SW480 (cell line): ENCODE results near the gene CSNK2A1.
"Not testable (repeated sequence)": the region's sequence is repeated elsewhere in the genome, so short reads cannot be mapped to it uniquely, and the experiment has no call there.

Experiments
- DNase-seq: peaks from one replicate; pipeline ENCODE4 v3.0.0-alpha.2; 2016; ENCODE audit warnings: low spot score

The CSNK2A1 gene

DNA sequence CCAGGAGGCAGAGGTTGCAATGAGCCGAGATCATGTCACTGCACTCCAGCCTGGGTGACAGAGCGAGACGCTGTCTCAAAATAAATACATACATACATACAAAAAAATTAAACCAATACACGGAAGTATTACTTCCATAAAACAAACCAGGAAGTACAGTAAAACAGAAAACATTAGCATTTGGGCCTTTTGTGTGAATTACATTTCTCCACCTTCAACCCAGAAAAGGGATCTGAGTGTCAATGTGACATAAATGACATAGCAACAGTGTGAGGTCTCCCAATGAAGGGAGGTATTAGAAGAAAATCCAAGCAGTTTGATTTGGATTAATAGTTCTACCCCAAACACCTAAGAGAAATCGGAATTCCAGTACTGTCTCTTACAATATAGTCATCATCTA lies 10.1 kb downstream of the CSNK2A1 start:
- no peak for DNase-seq

DNA sequence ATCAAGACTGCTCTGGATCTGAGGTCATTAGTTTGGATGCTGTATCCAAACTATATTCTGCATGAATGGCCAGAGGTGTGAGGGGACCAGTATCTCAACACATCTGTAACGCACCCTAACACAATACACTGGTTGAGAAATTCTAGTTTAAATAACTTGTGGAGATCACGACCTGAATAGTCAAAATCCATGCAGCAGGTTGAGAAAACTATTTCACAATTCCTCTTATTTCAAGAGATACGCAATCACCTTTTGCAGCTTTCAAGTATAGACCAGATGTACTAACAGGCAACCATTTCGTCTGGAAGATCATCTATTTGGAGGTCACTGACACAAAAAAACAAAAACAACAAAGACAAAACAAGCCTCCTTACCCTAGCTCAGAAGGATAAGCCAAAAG lies 11.1 kb downstream of the CSNK2A1 start:
- no peak for DNase-seq

DNA sequence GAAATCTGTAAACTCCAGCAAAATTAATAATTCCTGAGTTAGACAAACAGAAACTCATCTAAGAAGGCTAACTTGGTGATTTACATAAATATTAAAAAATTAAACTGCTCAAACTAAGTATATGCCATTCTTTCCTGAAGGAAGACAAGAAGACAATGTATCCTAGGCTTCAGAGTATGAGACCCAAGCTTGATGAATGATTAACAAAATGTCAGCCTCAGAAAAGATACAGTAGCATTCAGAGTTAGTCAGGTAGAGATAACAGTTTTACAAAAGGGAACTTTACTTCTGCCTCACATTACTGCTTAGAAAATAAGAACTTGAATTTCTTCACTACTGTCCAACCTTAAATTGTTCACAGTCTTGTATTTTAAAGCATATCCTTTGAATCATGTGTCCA lies 12.0 kb downstream of the CSNK2A1 start:
- no peak for DNase-seq

DNA sequence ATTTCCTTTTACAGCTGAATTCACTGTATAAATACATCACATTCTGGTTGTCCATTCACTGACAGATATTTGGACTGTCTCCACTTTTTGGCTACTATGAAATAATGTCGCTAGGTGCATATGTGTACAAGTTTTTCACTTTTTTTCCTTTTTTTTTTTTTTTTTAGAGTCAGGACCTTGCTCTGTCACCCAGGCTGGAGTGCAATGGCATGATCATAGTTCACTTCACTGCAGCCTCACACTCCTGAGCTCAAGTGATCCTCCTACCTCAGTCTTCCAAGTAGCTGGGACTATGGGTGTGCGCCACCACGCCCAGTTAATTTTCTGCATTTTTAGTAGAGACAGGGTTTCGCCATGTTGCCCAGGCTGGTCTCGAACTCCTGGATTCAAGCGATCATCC lies 13.3 kb downstream of the CSNK2A1 start:
- DNase-seq = no peak

DNA sequence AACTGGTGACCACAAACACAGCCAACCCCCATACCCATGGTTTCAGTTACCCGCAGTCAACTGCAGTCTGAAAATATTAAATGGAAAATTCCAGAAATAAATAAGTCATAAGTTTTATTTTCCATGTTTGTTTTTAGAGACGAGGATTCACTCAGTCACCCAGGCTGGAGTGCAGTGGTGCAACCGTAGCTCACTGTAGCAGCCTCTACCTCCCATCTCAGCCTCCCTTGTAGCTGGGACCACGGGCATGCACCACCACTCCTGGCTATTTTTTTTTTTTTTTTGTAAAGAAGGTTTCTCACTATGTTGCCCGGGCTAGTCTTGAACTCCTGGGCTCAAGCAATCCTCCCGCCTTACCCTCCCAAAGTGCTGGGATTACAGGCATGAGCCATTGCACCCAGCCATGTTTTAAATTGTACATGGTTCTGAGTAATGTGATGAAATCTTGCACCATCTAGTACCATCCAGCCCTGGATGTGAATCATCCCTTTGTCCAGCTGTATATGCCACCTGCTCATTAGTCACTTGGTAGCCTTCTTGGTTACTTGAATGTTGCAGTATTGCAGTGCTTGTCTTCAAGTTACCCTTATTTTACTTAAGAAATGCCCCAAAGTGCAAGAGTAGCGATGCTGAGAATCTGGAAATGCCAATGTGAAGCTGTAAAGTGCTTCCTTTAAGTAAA lies 14.5 kb downstream of the CSNK2A1 start:
- DNase-seq = peak; percentile 80

DNA sequence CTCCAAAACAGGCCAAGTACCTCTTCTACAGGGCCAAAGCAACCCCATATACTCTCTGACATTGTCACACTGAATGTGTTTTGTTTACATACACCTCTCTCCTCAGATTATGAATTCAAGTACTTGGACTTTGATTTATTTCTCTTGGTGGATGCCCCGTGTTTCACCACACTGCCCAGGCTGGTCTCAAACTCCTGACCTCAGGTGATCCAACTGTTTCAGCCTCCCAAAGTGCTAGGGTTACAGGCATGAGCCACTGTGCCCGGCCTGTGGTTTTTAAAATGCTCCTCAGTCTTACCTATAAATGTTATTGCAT lies 16.1 kb downstream of the CSNK2A1 start:
- no peak for DNase-seq

DNA sequence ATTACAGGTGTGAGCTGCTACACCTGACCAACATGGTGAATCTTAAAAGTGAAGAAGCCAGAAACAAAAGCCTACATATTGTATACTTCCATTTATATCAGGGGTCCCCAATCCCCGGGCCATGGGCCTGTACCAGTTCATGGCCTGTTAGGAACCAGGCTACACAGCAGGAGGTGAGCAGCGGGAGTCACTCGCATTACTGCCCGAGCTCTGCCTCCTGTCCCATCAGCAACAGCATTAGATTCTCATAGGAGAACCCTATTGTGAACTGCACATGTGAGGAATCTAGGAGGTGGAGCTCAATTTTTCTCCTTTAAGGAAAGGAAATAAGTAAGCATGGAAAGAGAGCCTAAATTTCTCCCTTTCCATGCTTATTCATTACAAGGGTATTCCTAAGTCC lies 21.7 kb downstream of the CSNK2A1 start:
- no peak for DNase-seq

DNA sequence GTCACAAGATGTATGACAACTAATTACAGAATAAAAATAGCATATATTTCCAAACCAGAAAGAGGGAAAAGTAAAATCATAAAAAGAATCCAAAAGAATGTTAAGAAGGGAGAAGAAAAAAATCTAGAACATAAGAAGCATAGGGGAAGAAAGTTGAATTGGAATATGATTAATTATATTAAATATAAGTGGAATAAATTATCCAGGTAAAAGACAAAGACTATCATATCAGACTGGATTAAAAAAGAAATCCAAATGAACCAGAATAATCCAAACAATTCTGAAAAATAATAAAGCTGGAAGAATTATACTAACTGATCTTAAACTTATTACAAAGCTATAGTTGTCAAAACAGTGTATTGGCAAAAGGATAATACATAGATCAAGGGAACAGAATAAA lies 23.6 kb downstream of the CSNK2A1 start:
- no peak for DNase-seq

DNA sequence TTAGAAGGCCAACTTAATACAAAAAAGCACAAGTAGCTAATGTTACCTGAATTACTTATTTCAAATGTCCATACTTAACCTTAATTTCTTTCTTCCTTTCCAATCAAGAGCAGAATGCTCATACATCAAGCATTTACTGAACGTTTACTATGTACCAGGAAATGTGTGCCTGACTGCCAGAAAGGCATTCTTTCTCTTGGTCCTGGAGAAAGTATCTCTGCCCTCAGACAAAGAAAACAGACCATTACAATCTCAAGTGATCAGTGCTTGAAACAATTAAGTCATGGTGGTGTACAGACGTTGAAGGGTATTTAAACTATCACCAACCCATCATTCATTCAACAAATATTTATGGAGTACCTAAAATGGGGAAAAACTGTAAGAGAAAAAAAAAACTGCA lies 26.4 kb downstream of the CSNK2A1 start:
- no peak for DNase-seq

DNA sequence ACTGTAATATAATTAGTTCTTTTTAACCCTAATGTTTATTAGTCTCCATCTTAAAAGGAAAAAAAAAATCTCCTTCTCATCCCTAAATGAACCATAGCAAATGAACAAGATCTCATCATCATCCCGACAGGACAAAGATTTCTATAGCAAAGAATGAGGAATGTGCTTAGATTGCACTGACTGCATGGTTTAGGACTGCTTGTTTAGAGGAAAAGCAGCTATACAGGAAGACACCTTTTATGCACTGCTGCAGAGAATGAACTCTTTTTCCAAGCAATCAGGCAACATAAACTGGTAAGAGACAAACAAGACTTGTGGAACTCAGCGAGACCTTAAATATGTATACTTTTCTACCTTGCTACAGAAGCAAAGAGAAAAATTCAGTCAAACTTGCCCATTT lies 26.8 kb downstream of the CSNK2A1 start:
- DNase-seq = no peak

DNA sequence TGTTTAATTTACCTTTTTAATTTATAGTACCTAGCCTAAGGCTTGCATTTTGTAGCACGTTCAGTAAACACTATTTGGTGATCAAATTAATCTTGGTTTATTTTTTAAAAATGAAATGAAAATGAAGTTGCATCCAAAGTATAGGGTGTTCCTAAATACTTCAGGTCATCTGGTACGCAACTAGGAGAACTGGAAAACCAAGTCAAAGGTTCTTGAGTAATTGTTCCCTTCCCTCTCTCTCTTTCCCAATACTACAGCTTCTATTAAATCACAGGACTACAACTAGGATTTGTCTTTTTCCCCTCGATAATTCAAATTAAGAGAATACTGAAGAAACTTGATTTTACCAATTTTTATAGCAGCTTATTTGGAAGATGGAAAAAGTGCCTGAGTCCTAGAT lies 27.9 kb downstream of the CSNK2A1 start:
- DNase-seq = no peak

DNA sequence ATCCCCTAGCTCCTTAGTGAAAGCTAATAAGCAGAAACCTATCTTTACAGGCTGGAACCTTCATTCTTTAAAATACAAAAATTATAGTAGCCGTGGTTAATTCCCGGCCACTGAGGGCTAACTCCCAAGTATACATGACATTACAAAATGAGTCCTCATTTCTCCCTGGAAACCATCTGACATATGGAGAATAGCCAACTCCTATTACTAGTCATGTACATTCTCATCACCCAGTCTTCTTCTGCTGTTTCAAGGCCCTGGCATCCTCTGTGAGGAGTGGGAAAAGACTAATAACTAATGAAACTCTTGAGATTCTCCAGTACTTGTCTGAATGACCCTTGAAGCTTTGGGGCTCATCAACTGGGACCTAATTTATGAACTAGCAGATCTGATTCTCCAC lies 30.2 kb downstream of the CSNK2A1 start:
- DNase-seq = no peak

DNA sequence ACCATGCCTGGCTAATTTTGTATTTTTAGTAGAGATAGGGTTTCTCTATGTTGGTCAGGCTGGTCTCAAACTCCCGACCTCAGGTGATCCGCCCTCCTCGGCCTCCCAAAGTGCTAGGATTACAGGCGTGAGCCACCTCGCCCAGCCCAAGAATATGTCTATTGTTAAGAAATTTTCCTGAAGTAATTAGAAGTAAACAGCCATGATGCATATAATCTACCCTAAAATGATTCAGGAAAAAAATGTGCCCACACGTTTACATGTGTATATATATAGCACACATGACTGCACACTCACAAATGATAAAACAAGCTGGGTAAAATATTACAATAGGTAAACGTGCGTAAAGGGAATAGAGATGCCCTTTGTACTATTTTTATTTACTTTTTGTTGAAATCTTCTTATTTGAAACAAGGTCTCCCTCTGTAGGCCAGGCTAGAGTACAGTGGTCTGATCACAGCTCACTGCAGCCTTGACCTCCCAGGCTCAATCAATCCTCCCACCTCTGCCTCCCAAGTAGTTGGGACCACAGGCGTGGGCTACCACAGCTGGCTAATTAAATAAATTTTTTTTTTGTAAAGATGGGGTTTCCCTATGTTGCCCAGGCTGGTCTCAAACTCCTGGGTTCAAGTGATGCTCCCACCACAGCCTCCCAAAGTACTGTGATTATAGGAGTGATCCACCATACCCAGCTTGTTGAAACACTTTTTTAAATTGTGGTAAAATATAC lies 33.1 kb downstream of the CSNK2A1 start:
- not testable (repeated sequence) for DNase-seq

DNA sequence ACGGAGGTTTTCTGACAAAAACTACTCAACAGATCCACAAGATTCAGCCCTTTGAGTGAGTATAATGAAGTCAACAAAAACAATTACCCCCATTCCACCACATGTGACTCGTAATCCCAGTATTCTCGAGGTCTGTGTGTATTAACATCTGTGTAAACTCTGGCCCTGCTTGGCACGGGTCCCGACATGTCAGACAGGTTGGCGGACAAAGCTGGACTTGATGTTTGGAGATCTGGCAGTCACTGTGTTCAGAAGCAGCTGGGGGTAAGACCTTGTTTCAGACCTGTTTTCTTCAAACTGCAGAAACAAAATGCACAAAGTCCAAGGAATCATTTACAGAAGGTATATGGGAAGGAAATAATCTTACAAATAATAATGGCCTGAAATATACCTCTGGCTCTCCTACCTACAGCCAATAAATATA lies 35.2 kb downstream of the CSNK2A1 start:
- not testable (repeated sequence) for DNase-seq

DNA sequence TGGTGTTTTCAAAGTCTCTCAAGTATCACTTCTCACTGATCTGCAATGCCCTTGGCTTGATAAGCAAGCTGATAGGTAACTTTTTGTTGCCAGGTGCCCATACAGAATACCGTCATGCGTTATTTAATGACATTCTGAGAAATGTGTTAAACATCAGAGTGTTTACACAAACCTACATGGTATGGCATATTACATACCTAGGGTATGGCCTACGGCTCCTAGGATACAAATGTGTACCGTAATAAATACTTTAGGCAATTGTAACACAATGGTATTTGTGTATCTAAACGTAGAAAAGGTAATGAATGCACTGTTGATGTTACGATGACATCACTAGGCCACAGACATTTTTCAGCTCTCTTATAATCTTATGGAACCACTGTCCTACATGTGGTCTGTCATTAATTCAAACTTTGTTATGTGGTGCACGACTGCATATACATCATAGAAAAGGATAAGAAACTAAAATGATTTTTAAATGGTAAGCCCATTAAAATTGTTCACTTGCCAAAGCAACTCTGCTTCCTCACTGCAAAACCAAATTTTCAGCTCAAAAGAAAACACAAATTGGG lies 35.7 kb downstream of the CSNK2A1 start:
- no peak for DNase-seq

DNA sequence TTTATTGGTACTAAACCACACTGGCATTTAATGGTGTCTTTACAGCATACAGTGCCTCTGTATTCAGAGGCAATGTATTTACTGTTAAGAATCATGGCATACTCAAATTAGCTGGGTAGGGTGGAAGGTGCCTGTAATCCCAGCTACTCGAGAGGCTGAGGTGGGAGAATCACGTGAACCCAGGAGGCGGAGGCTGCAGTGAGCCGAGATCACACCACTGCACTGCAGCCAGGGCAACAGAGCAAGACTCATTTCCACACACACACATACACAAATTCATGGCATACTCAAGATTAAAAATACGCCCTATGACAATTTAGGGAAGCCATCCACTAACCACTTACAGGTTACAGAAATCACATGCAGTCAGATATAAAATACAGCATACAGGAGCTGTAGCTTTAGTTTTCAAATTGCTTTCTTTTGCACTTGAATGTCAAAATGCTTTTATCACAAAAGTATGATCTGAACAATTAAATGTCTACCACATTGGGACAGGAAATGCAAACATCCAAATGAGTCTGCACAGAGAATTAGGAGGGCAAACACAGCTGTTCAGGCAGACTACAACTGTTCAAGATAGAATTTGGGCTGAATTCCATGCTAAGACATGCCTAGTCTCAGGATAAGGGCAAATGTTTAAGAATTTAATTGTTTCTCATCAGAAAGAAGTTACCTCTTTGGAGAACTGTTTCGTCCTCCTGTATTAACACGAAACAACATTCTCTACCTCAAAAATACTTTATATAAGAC lies 36.4 kb downstream of the CSNK2A1 start:
- DNase-seq = no peak

DNA sequence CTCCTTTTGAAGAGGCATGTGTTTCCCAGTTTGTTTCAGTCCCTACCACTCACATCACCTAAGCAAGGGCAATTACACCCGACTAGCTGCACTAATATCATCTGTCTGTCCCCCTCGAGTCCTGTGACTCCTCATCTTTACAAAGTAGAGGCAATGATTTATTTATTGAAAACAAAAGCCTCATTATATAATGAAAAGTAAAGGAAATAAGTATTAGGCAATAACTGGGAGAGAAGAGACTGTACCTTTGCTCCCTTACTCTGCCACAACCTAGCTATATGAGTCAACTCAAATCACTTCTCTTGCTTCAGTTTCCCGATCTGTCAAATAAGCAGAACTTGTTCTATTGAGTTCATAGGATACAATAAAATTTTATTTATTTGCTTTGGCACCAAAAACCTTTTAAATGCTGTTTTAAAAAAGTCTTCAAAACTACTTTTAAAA lies 38.9 kb downstream of the CSNK2A1 start:
- no peak for DNase-seq

DNA sequence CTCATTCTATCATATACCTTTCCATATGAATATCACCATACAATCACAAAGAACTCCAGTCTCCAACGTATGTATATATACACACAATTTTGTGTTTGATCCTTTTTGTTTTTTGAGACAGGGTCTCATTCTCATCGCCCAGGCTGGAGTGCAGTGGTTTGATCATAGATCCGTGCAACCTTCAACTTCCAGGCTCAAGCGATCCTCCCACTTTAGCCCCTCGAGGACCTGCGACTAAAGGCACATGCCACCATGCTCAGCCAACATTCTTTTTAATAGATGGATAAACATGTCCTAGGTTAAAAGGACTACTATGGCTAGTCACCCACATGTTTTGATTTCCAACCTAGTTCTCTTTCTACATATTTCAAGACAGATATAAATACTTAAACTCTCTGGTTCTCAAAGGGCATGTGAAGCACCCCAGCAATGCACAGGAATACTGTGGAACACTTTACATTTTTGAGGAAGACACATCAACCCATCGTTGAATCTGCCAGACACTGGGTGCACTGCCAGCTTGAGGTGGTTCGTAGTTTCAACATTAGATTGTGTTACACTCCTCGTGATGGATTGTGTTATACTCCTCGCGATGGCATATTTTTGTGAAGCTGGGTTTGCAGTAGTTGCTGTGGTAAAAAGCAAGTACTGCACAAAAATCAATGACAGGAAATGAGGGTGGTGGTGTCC lies 40.4 kb downstream of the CSNK2A1 start:
- no peak for DNase-seq

DNA sequence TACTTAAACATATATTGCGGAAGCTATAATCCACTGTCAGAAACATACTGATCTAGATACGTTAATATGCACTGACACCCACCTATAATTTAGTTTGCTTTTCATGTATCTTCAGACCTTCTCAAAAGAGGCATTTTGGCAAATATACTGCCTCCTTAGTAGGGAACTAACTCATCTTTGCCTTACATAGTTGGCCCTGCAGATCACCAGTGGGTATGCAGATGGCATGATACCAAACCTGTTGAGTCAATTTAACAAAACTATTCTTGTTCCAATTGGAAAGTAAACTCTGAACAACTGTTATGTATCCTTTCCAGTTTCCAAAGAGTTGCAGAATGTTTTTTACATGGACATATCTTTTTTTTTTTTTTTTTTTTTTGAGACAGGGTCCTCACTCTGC lies 45.6 kb downstream of the CSNK2A1 start:
- DNase-seq = no peak

DNA sequence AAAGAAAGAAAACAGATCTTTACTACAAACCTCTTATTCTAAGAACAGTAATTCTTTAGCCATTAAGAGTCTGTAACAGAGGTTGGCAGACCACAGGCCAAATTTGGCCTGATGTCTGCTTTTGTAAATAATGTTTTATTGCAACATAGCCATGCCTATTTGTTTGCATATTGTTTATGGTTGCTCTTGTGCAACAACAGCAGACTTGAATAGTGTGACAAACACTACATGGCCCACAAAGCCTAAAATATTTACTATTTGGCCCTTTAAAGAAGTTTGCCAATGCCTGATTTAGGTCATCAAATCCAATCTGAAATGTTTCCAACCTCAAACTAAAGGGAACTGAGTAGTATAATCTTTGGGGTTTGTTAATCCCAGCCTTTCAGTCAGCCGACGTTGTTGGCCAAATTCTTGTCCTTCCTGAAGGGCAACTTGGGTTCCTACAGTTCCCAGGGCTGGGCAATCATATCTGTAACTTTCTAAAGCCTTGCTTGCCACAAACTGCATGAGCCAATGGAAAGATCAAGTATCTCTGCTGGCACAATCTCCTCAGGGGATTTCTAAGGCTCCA lies 47.4 kb downstream of the CSNK2A1 start:
- no peak for DNase-seq

DNA sequence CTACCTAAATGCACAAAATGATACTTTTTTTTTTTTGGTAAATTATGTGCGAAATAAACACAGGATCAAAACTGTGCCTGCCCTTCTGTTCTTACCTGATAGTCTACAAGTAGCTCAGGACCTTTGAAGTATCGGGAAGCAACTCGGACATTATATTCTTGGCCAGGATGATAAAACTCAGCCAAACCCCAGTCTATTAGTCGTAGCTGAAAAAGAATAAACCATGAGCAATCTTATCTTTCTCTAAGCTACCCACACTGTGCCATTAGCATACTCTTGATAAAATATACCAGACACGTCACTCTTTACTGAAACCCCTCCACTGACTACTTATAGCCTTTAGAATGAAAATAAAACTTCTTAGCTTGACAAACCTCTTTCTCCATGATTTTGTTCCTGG lies 51.4 kb downstream of the CSNK2A1 start:
- DNase-seq = no peak

DNA sequence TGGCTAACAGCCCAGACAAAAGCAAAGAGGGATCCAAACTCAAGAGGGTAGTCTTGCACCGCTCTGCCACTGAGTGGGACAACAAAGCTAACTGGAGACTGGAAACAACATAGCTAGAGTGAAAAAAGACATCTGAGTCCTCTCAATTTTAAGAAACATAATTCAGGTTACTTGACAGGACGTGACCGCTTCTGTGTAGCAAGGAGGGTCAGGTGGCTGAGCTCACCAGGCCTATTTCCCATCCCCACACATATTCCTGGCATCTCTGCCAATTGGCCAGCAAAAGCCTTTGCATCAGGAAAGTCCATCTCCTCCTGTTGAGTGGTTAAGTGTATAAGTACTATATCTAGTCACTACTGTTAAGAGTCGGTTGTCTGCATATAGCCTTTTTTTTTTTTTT lies 55.9 kb downstream of the CSNK2A1 start:
- DNase-seq = no peak
